Suprapubic skin (tissue), 4 donors: Measurements from ENCODE around the gene CNOT4.

Experiments
- CTCF ChIP-seq, 2 donors: fragments of 200-600 bp in 1 of 2; fragments of 450-650 bp in 1 of 2; sonication (generic) in 1 of 2; IDR thresholded peaks; one replicate each; pipeline ENCODE4 v1.5.1; 2016 to 2019; ENCODE audit warnings: antibody characterized with exemption in 2 of 2, mild to moderate bottlenecking in 1 of 2, moderate library complexity in 1 of 2
- POLR2A ChIP-seq, 2 donors: fragments of 450-650 bp; IDR thresholded peaks; one replicate each; pipeline ENCODE4 v1.6.1; 2017; ENCODE audit warnings: antibody characterized with exemption in 2 of 2, mild to moderate bottlenecking in 2 of 2, moderate library complexity in 2 of 2
- POLR2AphosphoS5 ChIP-seq, 3 donors: sonication (generic); formaldehyde crosslinking; IDR thresholded peaks; one replicate each; pipeline ENCODE4 v1.6.1; 2017; ENCODE audit warnings: antibody characterized with exemption in 3 of 3

- TF ChIP-seq CTCF (IDR thresholded peaks at IDR 0.05) (no peak), POLR2A (IDR thresholded peaks at IDR 0.05) (no peak), POLR2AphosphoS5 (IDR thresholded peaks at IDR 0.05) (no peak)
Observed at GRCh38 chr7:135327458-135327857, 182.4 kb downstream of the CNOT4 start.
